ENCODE measurements around the gene WIPF2. TPM values are rescaled to one million over a fixed set of nuclear protein-coding genes. Genes with fewer than 3 reads are reported as not detected.
A peak's percentile ranks its signal among the peaks of the same experiment; 100 is the strongest.

Gene WIPF2, protein sequence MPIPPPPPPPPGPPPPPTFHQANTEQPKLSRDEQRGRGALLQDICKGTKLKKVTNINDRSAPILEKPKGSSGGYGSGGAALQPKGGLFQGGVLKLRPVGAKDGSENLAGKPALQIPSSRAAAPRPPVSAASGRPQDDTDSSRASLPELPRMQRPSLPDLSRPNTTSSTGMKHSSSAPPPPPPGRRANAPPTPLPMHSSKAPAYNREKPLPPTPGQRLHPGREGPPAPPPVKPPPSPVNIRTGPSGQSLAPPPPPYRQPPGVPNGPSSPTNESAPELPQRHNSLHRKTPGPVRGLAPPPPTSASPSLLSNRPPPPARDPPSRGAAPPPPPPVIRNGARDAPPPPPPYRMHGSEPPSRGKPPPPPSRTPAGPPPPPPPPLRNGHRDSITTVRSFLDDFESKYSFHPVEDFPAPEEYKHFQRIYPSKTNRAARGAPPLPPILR
- total RNA-seq: 10 to 100 TPM; 25.7 to 26.4 TPM

DNA sequence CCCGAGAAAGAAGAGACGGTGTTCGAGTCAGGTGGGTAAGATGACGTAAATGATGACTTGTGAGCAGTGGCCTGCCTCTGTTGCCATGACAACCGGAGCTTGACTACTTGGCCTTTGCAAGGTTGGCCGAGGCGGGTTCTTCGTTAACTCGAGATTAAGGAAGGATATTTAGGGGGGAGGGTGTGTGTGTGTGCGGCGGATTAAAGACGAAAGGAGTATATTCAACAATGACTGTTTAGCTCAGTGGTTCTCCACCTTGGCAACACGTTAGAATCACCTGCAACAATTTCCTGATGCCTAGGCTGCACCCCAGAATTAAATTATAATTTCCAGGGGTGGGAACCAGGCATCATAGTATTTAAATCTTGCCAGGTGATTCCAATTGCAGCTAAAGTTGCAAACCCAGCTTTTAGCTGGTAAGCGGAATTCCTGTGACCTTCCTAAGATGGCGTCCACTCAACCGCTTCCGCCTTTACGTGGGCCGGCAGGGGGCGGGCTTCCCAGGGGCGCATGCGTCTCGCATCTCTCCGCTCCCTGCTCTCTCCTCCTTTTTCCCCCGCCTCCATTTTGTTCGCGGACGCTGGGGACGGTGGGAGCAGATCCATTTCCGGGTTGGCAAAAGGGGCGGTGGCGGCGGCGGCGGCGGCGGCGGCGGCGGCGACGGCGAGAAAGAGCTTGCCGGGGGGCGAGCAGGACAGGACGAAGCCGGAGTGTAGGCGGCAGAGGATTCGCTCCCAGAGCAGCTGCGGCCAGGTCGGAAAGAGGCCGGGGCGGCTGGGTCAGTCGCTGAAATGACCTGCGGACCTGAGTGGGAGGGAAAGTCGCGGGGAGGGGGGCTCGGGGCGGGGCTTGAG is at the start of gene WIPF2:
WIPF2 (plus strand) TSS at position 565 of the 854 bp plus-strand sequence. CDS start 37,156 bp downstream, outside the sequence.
- peak within 1 kb of the TSS; percentile 98 to 100 for H3K27ac Mint-ChIP-seq
- H3K9me3 Mint-ChIP-seq: no peaks in the 10 kb centered on the region
- peaks cover 5 to 8% of the 10 kb centered on the region in 2 donors for H3K36me3 Mint-ChIP-seq
- ATAC-seq: peak; percentile 96 to 97
- DNase-seq (ENCODE audit: low spot score in 2 of 2): peak; percentile 96 to 98

DNA sequence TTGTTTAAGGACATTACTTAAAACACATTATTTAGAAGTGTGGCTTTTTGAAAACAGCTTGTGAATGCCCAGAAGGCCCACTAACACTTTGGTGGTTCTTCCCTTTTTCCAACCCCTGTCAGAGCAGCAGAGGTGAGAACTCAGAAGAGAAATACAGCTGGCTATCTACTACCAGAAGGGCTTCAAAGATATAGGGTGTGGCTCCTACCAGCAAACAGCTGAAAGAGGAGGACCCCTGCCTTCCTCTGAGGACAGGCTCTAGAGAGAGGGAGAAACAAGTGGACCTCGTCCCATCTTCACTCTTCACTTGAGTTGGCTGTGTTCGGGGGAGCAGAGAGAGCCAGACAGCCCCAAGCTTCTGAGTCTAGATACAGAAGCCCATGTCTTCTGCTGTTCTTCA is 48.8 kb upstream of the WIPF2 start:
- Mint-ChIP-seq H3K27ac (peak overlapping the region; percentile 52 to 93), H3K36me3 (peaks cover 0 to 12% of the 10 kb centered on the region in 2 donors), H3K9me3 (no peaks in the 10 kb centered on the region)
- DNase-seq (ENCODE audit: low spot score in 2 of 2) (no peak), ATAC-seq (no peak)

DNA sequence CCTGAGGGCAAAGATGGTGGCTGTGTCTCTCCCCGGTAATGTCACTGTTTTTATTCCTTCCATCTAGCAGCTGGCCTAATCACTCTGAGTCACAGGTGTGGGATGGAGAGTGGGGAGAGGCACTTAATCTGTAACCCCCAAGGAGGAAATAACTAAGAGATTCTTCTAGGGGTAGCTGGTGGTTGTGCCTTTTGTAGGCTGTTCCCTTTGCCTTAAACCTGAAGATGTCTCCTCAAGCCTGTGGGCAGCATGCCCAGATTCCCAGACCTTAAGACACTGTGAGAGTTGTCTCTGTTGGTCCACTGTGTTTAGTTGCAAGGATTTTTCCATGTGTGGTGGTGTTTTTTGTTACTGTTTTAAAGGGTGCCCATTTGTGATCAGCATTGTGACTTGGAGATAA is 47.4 kb upstream of the WIPF2 start:
- Mint-ChIP-seq H3K36me3 (peaks cover 7 to 19% of the 10 kb centered on the region in 2 donors), H3K27ac (peak overlapping the region in 1 of 2 donors; percentile 51), H3K9me3 (no peaks in the 10 kb centered on the region)
- ATAC-seq: no peak
- DNase-seq (ENCODE audit: low spot score in 2 of 2): no peak

DNA sequence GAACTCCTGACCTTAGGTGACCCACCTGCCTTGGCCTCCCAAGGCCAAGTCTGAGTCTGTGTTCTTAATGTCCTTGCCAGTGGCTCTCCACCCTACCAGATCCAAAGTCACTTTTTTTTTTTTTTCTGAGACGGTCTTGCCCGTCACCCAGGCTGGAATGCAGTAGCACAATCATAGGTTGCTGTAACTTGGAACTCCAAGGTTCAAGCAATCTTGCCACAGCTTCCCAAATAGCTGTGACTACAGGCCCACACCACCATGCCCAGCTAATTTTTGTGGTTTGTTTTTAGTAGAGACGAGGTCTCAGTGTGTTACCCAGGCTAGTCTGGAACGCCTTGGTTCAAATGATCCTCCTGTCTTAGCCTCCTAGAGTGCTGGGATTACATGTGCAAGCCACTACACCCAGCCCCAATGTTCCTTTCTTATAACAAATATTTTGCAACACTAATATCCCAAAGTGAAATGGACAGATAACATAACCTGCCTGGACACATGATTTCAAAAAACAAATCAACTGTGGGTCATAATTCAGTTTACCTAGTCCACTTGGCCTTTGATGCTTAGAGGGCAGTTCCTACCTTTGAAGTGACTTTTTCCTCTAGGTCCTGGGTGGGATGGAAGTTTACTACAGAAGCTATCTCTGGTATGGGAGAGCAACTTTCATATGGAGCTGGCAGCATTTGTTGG is 45.9 kb upstream of the WIPF2 start:
- DNase-seq (ENCODE audit: low spot score in 2 of 2) (no peak), ATAC-seq (no peak)
- no peaks in the 10 kb centered on the region for H3K9me3 Mint-ChIP-seq
- H3K36me3 Mint-ChIP-seq: peaks cover 7 to 19% of the 10 kb centered on the region in 2 donors
- H3K27ac Mint-ChIP-seq: no peak overlapping the region

DNA sequence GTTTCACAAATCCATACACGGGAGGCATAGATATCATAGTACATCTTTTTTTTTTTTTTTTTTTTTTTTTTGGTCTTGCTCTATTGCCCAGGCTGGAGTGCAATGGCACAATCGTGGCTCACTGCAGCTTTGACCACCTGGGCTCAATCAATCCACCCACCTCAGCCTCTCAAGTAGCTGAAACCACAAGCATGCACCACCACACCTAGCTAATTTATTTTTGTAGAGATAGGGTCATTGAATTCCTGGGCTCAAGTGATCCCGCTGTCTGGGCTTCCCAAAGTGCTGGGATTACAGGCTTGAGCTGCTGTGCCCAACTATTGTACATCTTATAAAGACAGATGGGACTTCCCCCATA is 45.3 kb upstream of the WIPF2 start:
- Mint-ChIP-seq H3K9me3 (no peaks in the 10 kb centered on the region), H3K27ac (no peak overlapping the region), H3K36me3 (peaks cover 7 to 17% of the 10 kb centered on the region in 2 donors)
- DNase-seq (ENCODE audit: low spot score in 2 of 2) (no peak), ATAC-seq (no peak)

DNA sequence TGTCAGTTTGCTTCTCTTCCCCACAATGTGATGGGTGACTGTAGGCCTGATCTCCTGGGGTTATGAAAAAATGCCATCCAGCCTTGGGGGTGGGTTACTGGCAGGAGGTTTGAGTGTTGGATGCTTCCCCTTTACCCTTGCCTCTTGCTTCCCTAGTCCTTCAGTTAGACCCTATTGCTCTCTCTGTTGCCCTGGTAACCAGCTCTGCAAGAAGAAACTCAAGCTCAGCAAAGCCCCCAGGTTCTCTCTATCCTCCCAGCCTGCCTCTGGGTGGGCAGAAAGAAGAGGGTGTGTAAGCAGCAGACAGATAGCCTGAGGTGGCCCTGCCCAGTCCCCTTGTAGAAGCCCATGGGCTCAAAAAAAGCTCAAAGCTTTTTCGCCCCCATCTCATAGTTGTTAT is 44.6 kb upstream of the WIPF2 start:
- no peaks in the 10 kb centered on the region for H3K9me3 Mint-ChIP-seq
- peaks cover 7 to 13% of the 10 kb centered on the region in 2 donors for H3K36me3 Mint-ChIP-seq
- no peak for DNase-seq (ENCODE audit: low spot score in 2 of 2)
- H3K27ac Mint-ChIP-seq: no peak overlapping the region
- ATAC-seq: no peak

DNA sequence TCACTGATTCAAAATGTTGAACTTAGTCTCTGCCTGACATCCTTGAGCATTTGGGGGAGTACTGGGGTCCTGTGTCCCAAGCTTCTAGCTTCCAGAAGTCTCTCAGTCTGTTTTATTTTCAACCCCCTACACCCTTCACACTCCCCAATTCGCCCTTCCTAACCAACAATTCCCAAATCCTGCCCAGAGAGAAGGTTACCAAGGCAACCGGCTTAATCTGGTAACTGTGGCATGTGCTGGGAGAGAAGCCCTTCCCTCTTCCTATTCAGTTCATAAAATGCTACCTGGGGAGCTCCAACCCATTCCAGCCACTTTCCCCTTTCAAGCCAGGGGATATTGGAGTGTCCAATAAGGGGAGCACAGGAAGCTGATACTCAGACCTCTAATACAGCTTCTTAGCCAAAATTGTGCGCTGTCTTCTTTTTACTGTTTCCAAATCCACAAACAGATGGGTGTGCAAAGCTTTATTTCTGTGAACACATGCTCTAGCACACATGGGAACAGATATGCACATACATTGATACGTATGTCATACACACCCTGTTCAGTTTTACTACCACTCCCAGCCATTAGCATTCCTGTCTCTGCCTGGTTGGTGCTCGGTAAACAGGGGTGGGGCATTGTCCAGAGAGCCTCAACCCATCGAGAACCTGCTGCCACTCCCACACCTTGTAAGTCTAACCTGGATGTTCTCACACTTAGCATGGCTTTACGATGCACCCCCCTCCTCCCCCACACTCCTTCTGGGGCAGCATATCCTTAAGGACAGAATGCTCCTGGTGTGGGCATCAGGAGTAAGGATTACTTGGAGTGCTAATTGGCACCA is 43.0 kb upstream of the WIPF2 start:
- no peak for DNase-seq (ENCODE audit: low spot score in 2 of 2)
- Mint-ChIP-seq H3K27ac (no peak overlapping the region), H3K9me3 (no peaks in the 10 kb centered on the region), H3K36me3 (peaks cover 7 to 13% of the 10 kb centered on the region in 2 donors)
- ATAC-seq: no peak

DNA sequence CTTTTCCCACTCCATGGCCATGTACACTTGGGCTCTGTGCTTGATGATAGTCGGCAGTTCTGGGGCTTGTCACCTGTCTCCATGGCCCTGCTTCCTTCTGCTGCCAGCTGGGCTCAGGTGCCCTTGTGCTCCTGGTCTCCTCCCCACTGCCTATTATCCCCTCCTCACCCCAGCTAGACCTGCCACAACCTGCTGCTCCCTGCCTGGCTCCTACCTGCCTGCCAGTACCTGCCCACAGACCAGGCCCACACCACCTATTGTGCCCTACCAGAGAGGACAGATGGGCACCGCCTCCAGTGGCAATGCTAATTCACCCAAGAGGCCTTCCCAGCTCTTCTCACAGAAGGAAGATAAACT is 42.4 kb upstream of the WIPF2 start:
- Mint-ChIP-seq H3K9me3 (no peaks in the 10 kb centered on the region), H3K27ac (no peak overlapping the region)
- peak in 1 of 2 donors; percentile 12 for ATAC-seq

DNA sequence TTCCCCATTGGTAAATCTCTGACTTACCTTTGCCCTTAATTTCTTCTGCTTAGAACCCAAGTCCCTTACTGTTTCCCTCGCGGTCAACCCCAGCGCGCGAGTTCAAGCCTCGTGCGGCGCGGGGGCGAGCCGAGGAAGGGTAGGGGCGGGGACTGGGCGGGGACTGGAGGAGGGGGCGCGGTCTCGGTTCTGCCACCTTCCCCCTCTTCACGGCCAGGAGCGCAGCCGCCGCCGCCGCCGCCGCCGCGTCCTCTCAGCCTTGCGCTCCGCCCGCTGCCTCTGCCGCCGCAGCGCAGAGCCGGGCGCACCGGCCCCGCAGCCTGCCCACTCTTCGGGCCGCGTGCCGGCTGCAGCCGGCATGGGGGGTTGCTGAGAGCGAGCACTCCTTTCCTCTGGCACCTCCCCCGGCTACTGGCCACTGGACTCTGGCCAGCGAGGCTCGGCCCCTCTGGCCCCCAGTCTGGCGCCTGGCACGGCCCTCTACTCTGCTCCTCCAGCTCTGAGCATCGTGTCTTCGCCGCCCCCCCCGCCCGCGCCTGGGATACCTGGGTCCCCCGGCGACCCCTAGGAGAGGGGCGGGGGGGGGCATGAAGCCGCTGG is 41.7 kb upstream of the WIPF2 start, which contains the start of gene RAPGEFL1:
RAPGEFL1 (plus strand) TSS at position 196 of the 600 bp plus-strand sequence; CDS start at position 588, 392 bp downstream.
- DNase-seq (ENCODE audit: low spot score in 2 of 2) (peak; percentile 63 to 80), ATAC-seq (peak; percentile 86 to 97)
- Mint-ChIP-seq H3K27ac (peak within 1 kb of the TSS in 1 of 2 donors; percentile 13), H3K9me3 (no peaks in the 10 kb centered on the region), H3K36me3 (peaks cover 7 to 13% of the 10 kb centered on the region in 2 donors)

More for the DNA sequence above, 42.4 kb upstream of the WIPF2 start:
- peaks cover 7 to 13% of the 10 kb centered on the region in 2 donors for H3K36me3 Mint-ChIP-seq
- DNase-seq (ENCODE audit: low spot score in 2 of 2): no peak

DNA sequence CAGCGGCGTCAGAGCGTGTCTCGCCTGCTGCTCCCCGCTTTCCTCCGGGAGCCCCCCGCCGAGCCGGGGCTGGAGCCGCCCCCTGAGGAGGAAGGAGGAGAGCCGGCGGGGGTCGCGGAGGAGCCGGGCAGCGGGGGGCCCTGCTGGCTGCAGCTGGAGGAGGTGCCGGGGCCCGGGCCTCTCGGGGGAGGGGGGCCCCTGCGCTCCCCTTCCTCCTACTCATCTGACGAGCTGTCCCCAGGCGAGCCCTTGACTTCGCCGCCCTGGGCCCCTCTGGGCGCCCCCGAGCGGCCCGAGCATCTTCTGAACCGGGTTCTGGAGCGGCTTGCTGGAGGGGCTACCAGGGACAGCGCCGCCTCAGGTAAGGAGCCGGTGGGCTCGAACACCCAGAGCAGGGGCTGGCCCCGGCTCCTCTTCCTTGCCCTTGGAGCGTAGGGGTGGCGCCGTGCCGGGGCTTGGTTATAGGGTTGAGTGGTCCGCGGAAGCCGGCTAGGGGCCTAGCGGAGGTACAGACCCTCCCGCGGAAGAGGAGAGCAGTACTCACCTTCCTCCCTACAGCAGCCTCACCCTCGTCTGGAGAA is 41.0 kb upstream of the WIPF2 start:
- Mint-ChIP-seq H3K27ac (peak overlapping the region in 1 of 2 donors; percentile 60), H3K9me3 (no peaks in the 10 kb centered on the region), H3K36me3 (peaks cover 7 to 12% of the 10 kb centered on the region in 2 donors)
- DNase-seq (ENCODE audit: low spot score in 2 of 2): no peak
- ATAC-seq: no peak

DNA sequence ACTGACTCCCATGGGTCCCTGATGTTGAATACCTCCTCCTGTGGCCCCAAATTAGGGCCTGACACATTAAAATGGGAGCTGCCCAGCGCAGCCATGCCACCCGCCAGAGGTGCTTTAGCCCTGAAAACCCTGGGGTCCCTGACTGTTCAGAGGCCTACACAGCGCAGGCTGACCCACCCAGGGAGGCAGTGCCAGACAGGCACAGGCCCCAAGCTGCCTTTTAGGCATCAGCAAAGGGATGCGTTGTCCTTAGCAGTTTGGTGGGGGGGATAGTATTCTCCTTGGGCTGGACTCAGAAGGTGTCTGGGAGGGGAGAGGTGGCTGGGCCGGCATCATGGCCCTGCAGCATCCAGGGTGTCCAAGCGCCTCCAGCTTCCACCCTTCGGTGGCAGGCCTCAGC is 40.4 kb upstream of the WIPF2 start:
- no peak for DNase-seq (ENCODE audit: low spot score in 2 of 2)
- no peak for ATAC-seq
- Mint-ChIP-seq H3K9me3 (no peaks in the 10 kb centered on the region), H3K27ac (peak overlapping the region in 1 of 2 donors; percentile 60), H3K36me3 (peaks cover 7% of the 10 kb centered on the region in 2 donors)

DNA sequence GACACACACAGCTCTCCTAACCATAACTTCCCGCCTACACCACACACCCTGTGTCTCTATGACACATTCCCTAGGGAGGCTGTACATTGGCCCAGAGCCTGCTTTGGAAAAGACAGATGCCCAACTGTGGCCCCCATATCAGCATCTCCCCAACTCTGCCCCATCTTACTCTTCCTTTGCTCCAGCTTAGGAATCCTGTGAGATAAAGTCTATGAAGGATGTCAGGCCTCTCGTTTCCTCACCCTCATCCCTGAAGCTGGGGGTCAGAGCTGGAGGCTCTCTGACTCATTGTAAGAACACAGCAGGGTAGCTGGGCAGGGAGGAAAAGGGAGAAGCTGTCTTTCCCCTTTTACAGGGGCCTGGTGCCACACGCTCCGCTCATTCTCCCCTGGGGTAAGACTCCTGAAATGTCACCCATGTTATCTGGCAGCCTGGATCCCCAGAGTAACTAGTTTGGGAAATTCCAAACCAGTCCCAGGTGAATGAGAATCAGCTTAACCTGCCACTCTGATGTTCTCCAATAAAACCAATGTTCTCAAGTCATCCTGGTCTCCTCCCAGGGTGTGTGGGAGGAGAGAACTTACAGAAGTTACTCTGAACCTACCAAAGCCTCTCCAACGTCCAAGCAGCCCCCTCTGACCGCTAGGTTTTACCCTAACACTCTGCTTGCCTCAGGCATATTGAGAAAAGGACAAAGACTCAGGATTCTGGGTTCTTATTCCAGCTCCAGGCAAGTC is 39.0 kb upstream of the WIPF2 start:
- DNase-seq (ENCODE audit: low spot score in 2 of 2) (no peak), ATAC-seq (no peak)
- Mint-ChIP-seq H3K9me3 (no peaks in the 10 kb centered on the region), H3K36me3 (peaks cover 7% of the 10 kb centered on the region in 2 donors), H3K27ac (peak overlapping the region in 1 of 2 donors; percentile 53)

DNA sequence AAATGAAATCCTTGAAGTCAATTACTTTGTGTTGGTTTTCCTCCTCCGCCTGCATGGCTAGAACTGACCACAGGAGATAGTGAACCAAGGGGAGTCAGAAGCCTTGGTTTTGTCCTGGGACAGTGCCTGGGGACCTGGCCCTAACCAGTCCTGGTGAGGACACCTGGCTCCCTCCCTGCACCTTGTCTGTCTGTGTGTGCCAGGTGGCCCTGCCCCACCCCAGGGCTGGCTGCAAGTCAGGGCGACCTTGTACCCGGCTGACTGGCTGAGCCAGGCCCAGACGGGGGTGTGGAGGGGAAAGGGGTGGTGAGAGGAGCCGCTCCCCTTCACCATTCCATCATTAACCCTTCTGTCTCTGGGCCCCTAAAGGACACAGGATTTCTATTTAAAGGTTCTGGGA is 38.4 kb upstream of the WIPF2 start:
- Mint-ChIP-seq H3K9me3 (no peaks in the 10 kb centered on the region), H3K36me3 (peaks cover 6 to 7% of the 10 kb centered on the region in 2 donors), H3K27ac (peak overlapping the region in 1 of 2 donors; percentile 53)
- DNase-seq (ENCODE audit: low spot score in 2 of 2) (no peak), ATAC-seq (no peak)

DNA sequence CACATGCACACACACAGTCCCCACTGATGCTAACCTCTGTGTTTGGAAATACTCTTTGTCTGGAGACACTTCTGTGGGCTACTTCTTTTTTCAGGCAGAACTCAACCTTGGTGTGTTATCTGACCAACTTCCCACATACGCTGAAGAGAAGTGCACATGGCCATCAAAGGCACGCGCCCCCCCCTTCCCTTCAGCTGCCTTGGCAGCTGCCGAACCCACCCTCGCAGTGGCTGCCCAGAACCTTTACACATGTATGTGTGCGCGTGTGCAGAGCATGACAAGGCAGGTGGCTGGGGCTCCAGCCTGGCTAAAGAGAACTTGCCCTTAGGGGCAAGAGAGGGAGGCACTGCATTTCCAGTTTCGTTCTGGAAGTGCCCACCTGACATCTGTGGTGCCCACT is 37.9 kb upstream of the WIPF2 start:
- DNase-seq (ENCODE audit: low spot score in 2 of 2) (no peak), ATAC-seq (no peak)
- H3K9me3 Mint-ChIP-seq: no peaks in the 10 kb centered on the region
- peaks cover under 1 to 1% of the 10 kb centered on the region in 2 donors for H3K36me3 Mint-ChIP-seq
- no peak overlapping the region for H3K27ac Mint-ChIP-seq

DNA sequence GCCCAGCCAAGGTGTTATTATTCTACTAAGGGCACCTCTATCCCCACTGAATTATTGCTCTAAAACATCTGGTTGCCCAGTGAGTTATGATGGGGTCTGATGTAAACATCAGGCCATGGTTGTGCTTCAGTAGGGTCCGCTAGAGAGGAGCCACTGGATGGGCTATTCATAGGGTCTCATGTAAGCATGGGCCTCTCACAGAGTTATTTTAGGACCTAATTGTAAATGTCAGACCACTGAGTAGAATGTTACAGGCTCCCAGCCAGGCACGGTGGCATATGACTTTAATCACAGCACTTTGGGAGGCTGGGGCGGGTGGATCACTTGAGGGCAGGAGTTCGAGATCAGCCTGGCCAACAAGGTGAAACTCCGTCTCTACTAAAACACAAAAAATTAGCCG is 36.5 kb upstream of the WIPF2 start:
- DNase-seq (ENCODE audit: low spot score in 2 of 2) (no peak), ATAC-seq (no peak)
- no peaks in the 10 kb centered on the region for H3K36me3 Mint-ChIP-seq
- no peak overlapping the region for H3K27ac Mint-ChIP-seq
- no peaks in the 10 kb centered on the region for H3K9me3 Mint-ChIP-seq

All from activated naive CD4-positive, alpha-beta T cell treated with anti-CD3 and anti-CD28 coated beads, Interleukin-2, amount 50 U/mL, for 72 hours (primary cell).